Heart left ventricle (tissue), 16 donors: Measurements from ENCODE around the gene PACRG. TPM values are rescaled to one million over a fixed set of nuclear protein-coding genes. Genes with fewer than 3 reads are reported as not detected.

Experiments used
- ATAC-seq, 4 donors: fragments of 200-7000 bp; cut with Tn5 transposase; one replicate each; pipeline ENCODE4 v1.9.1; 2020 to 2022; ENCODE audit warnings: moderate library complexity in 4 of 4, mild to moderate bottlenecking in 3 of 4, moderate number of reproducible peaks in 1 of 4
- DNase-seq, 5 donors: peaks; one replicate each; pipeline ENCODE4 v3.0.0-alpha.2; 2020
- H3K27ac ChIP-seq, 12 donors: fragments of 200-600 bp; sonication (generic) in 4 of 12; one replicate each; pipeline versions ENCODE4 v1.5.0 to v1.8.0; 2016 to 2022; ENCODE audit warnings: mild to moderate bottlenecking in 2 of 12
- H3K27me3 ChIP-seq, 9 donors: fragments of 200-600 bp; sonication (generic) in 2 of 9; one replicate each; pipeline versions ENCODE4 v1.5.1 to v1.8.0; 2016 to 2022; ENCODE audit warnings: mild to moderate bottlenecking in 3 of 9
- H3K36me3 ChIP-seq, 9 donors: fragments of 200-600 bp; sonication (generic) in 2 of 9; one replicate each; pipeline versions ENCODE4 v1.5.0 to v1.8.0; 2018 to 2022; ENCODE audit warnings: mild to moderate bottlenecking in 2 of 9
- H3K4me1 ChIP-seq, 12 donors: fragments of 200-600 bp; sonication (generic) in 4 of 12; one replicate each; pipeline versions ENCODE4 v1.5.0 to v1.8.0; 2016 to 2022; ENCODE audit warnings: mild to moderate bottlenecking in 3 of 12
- H3K4me3 ChIP-seq, 12 donors: fragments of 200-600 bp; sonication (generic) in 4 of 12; one replicate each; pipeline versions ENCODE4 v1.5.0 to v1.8.0; 2017 to 2022; ENCODE audit warnings: mild to moderate bottlenecking in 9 of 12, moderate library complexity in 4 of 12
- H3K9me3 ChIP-seq, 12 donors: fragments of 200-600 bp; sonication (generic) in 4 of 12; one replicate each; pipeline versions ENCODE4 v1.5.0 to v1.8.0; 2016 to 2022; ENCODE audit warnings: mild to moderate bottlenecking in 1 of 12
- POLR2A ChIP-seq, 2 donors: fragments of 450-650 bp; IDR thresholded peaks; one replicate each; pipeline ENCODE4 v1.6.1; 2017; ENCODE audit warnings: antibody characterized with exemption in 2 of 2, mild to moderate bottlenecking in 2 of 2, moderate library complexity in 2 of 2
- WGBS, 4 donors: extraction: QIAGEN DNeasy Blood & Tissue Kit in 2 of 4; methylation state at CpG; one replicate each; pipeline versions ENCODE4 v1.1.5 to v1.1.7; 2013 to 2018; 5-methylcytosine and 5-hydroxymethylcytosine counted together
- intact Hi-C, 10 donors: fragments of 100-400 bp; cut with DNase I; formaldehyde crosslinking; loops; one replicate each; pipeline versions ENCODE4 v1.11.1 to v1.14.2; 2022
- polyA plus RNA-seq, 2 donors: library from polyadenylated mRNA; stranded (reverse); fragments of 200-250 nt; gene quantifications; one replicate each; pipeline ENCODE4 v1.2.3, GENCODE V29; 2013
- total RNA-seq, 9 donors: library from RNA; depleted of rRNA in 2 of 9; stranded (reverse); fragments of >200 nt in 2 of 9; fragmentation: NEBNext Ultra II Directional in 3 of 9; extraction: Animal tissue kit (Norgen Biotek cat#: 25700) in 3 of 9; gene quantifications; one replicate each; pipeline versions ENCODE4 v1.1.0 to v1.2.4, GENCODE V29; 2016 to 2023
- TF ChIP-seq, protein P1 (sequence below), 12 donors: fragments of 200-600 bp; sonication (generic) in 4 of 12; IDR thresholded peaks; one replicate each; pipeline versions ENCODE4 v1.5.0 to v1.8.0; 2018 to 2022; ENCODE audit warnings: antibody characterized with exemption in 12 of 12, mild to moderate bottlenecking in 5 of 12
- donor health status: ischemic (EF 13 %, LVEDD 7.1; RV severe dilation, severe dysfunction).
- donor health status: healthy with polysubstance abuse.
- donor health status: DM: no; HTN: yes; CAD: no.
- donor health status: DM: no; HTN: no; CAD: no.
- donor health status: ischemic (EF 25% LVEDD 6.9; RV normal size, moderate dysfunction).
- donor health status: ischemic (EF 25% LVEDD 5.7; RV mildly dilated, moderate dysfunction).
- donor health status: healthy.
- donor health status: DM: yes; HTN: yes; CAD: no.
- donor health status: ischemic (EF 35%, LVEDD 5.7; RV mildly dilated, moderate dysfunction).
- donor health status: nonischemic (EF 11% LVEDD 7.7; RV severe dilation, severe dysfunction).
- donor health status: DM: yes; HTN: yes; CAD: no.
- donor health status: PGD.
- donor health status: ischemic (EF 29% LVEDD 5.4; RV normal size, mild dysfunction).
- donor health status: nonischemic (EF 23%, LVEDD 6.1; RV moderate dilation, normal function).

PACRG gene
- total and polyA plus RNA-seq, 11 donors: 2.0 to 83.3 (median 11.8) TPM

DNA sequence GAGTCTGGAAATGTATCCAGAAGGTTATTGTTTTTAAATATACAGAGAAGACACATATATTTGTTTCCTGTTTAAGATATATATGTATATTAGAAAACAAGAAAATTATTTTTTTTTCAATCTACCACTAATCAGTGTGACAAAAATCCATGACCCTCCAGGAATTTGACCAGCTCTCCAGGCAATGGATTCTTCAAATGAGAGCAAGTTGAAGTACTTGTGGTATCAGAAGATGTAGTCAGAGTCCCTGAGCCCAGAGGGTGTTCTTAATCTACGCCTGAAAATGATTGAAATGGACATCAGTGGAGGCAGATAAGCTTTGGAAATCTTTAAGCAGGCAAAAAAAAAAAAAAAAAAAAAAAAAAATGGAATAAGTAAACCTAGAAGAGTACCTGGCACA, 500.3 kb downstream of the PACRG start:
- Histone ChIP-seq H3K27ac (no peak overlapping the region), H3K4me3 (no peak overlapping the region), H3K27me3 (no peaks in the 10 kb centered on the region), H3K9me3 (peaks cover 0 to 19% (median 0%) of the 10 kb centered on the region in 12 donors), H3K36me3 (no peaks in the 10 kb centered on the region), H3K4me1 (no peaks in the 10 kb centered on the region)
- intact Hi-C loops: no loop called here
- DNase-seq (no peak), ATAC-seq (no peak)
- 74 to 87% (median 82%) methylated on average over 1 of the region's 1 CpG for WGBS, 4 donors
- TF ChIP-seq POLR2A (IDR thresholded peaks at IDR 0.05): no peak
- TF ChIP-seq, protein P1, sequence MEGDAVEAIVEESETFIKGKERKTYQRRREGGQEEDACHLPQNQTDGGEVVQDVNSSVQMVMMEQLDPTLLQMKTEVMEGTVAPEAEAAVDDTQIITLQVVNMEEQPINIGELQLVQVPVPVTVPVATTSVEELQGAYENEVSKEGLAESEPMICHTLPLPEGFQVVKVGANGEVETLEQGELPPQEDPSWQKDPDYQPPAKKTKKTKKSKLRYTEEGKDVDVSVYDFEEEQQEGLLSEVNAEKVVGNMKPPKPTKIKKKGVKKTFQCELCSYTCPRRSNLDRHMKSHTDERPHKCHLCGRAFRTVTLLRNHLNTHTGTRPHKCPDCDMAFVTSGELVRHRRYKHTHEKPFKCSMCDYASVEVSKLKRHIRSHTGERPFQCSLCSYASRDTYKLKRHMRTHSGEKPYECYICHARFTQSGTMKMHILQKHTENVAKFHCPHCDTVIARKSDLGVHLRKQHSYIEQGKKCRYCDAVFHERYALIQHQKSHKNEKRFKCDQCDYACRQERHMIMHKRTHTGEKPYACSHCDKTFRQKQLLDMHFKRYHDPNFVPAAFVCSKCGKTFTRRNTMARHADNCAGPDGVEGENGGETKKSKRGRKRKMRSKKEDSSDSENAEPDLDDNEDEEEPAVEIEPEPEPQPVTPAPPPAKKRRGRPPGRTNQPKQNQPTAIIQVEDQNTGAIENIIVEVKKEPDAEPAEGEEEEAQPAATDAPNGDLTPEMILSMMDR (IDR thresholded peaks at IDR 0.05): no peak

DNA sequence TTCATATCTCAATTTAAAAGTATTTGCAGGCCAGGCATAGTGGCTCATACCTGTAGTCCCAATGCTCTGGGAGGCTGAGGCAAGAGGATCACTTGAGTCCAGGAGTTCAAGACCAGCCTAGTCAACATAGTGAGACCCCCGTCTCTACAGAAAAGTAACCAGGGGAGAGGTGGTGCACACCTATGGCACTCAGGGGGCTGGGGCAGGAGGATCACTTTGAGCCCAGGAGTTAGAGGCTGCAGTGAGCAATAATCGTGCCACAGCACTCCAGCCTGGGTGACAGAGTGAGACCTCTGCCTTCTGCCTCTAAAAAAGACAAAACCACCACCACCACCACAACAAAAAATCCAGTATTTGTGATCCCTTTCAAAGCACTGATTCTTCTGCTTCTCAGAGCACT, 501.3 kb downstream of the PACRG start:
- WGBS, 4 donors: 92 to 100% (median 96%) methylated on average over 1 to 2 of the region's 2 CpGs
- Histone ChIP-seq H3K9me3 (peaks cover 0 to 15% (median 0%) of the 10 kb centered on the region in 12 donors), H3K4me1 (no peaks in the 10 kb centered on the region), H3K4me3 (no peak overlapping the region), H3K27ac (no peak overlapping the region), H3K27me3 (no peaks in the 10 kb centered on the region), H3K36me3 (no peaks in the 10 kb centered on the region)
- ATAC-seq: no peak
- TF ChIP-seq POLR2A (IDR thresholded peaks at IDR 0.05): no peak
- TF ChIP-seq, protein P1 (IDR thresholded peaks at IDR 0.05): no peak
- DNase-seq: no peak
- intact Hi-C loops: no loop called here

DNA sequence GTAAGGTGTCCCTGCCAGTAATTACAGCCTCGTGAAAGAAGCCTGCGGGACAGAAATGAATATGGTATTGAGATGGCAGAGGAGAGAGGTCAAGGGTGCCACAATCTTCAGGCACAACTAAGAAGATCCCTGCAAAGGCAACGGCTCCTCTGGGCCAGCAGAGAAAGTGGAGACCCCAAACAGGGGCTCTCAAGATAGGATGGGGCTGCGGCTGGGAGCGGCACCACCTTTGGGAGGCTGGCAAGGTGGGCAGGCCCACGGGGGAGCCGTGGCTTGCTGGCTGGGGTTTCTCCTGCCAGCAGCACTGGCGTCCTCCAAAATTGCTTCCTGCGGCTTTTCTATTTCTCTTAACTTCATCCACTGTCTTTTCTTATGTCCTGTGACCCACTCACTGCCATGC, 503.1 kb downstream of the PACRG start:
- Histone ChIP-seq H3K9me3 (no peaks in the 10 kb centered on the region), H3K4me1 (no peaks in the 10 kb centered on the region), H3K4me3 (no peak overlapping the region), H3K36me3 (no peaks in the 10 kb centered on the region), H3K27me3 (no peaks in the 10 kb centered on the region), H3K27ac (no peak overlapping the region)
- ATAC-seq (no peak), DNase-seq (no peak)
- no peak for TF ChIP-seq POLR2A (IDR thresholded peaks at IDR 0.05)
- TF ChIP-seq, protein P1 (IDR thresholded peaks at IDR 0.05): no peak
- WGBS, 4 donors: 83 to 95% (median 94%) methylated on average over 9 of the region's 9 CpGs
- intact Hi-C loops: no loop called here

DNA sequence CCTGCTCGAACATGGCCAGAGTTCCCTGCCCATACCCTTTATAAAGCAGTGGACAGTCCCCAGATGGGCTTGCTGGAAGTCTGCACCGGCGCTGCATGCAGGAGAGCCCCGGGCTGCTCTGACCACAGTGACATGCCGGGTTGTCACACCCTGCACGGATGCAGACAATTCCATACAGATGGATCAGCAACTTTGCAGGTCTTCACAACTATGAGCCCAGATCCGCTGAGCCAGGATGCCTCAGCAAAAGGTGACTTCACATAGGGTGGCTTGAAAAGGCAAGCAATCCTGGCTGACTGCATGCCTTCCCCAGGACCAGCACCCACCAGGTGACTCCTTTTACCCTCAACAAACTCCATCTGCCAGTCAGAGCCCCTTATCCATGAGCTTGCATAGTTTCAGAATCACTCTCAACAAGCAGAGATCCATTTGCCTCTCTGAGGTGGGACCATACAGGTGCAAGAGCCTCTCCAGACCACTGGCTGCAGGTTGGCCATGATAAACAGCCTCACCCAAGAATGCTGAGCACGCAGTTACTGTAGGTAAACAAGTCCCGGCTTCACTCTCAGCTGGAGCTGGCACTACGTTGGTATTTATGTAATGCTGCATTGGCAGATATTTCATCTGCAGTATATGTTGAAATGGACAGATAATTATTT, 503.7 kb downstream of the PACRG start:
- Histone ChIP-seq H3K27me3 (no peaks in the 10 kb centered on the region), H3K4me1 (no peaks in the 10 kb centered on the region), H3K4me3 (no peak overlapping the region), H3K27ac (no peak overlapping the region), H3K36me3 (no peaks in the 10 kb centered on the region), H3K9me3 (no peaks in the 10 kb centered on the region)
- intact Hi-C loops: no loop called here
- 79 to 87% (median 80%) methylated on average over 10 of the region's 10 CpGs for whole genome bisulfite sequencing, 4 donors
- no peak for TF ChIP-seq POLR2A (IDR thresholded peaks at IDR 0.05)
- TF ChIP-seq, protein P1 (IDR thresholded peaks at IDR 0.05): no peak
- no peak for DNase-seq
- no peak for ATAC-seq
